Activated CD8-positive, alpha-beta memory T cell treated with anti-CD3 and anti-CD28 coated beads, Interleukin-2, amount 10 ng/mL, durations not matched to agents 7 days and 5 days (primary cell): Measurements from ENCODE around the gene HOGA1. TPM values are rescaled to one million over a fixed set of nuclear protein-coding genes. Genes with fewer than 3 reads are reported as not detected.
A peak's percentile ranks its signal among the peaks of the same experiment; 100 is the strongest.
"Not testable (repeated sequence)": the region's sequence is repeated elsewhere in the genome, so short reads cannot be mapped to it uniquely, and the experiment has no call there.

Experiments
- ATAC-seq: fragments of 150-1000 bp; cut with Tn5 transposase; one replicate; pipeline ENCODE4 v1.10.0; 2021; ENCODE audit warnings: moderate library complexity
- CTCF ChIA-PET: fragments of 350-600 bp; sonication (Branson Sonifier 250); formaldehyde crosslinking; loops from one replicate; lab custom pipeline; 2021; ENCODE audit warnings: antibody characterized with exemption; lab: Charles Lee
- DNase-seq: peaks from one replicate; pipeline ENCODE4 v3.0.0-alpha.2; 2020
- H3K27ac Mint-ChIP-seq: one replicate; pipeline ENCODE4 v1.8.0; 2021; ENCODE audit warnings: mild to moderate bottlenecking, mixed read lengths
- H3K27me3 Mint-ChIP-seq: one replicate; pipeline ENCODE4 v1.8.0; 2021; ENCODE audit warnings: mixed read lengths
- H3K36me3 Mint-ChIP-seq: one replicate; pipeline ENCODE4 v1.8.0; 2021; ENCODE audit warnings: mild to moderate bottlenecking, mixed read lengths
- H3K4me1 Mint-ChIP-seq: one replicate; pipeline ENCODE4 v1.8.0; 2021; ENCODE audit warnings: mixed read lengths
- H3K4me3 Mint-ChIP-seq: one replicate; pipeline ENCODE4 v1.8.0; 2021; ENCODE audit warnings: mild to moderate bottlenecking, moderate library complexity, mixed read lengths
- H3K9me3 Mint-ChIP-seq: one replicate; pipeline ENCODE4 v1.8.0; 2022; ENCODE audit warnings: low read depth, mixed read lengths
- total RNA-seq, 2 experiments: library from RNA; stranded (reverse); gene quantifications; one replicate each; pipeline ENCODE4 v1.2.3, GENCODE V29; 2021

HOGA1 gene
- total RNA-seq, 2 experiments from 2014 or later = not detected

- H3K4me1 Mint-ChIP-seq, H3K9me3 Mint-ChIP-seq, ATAC-seq, H3K4me3 Mint-ChIP-seq, DNase-seq, H3K27ac Mint-ChIP-seq, H3K36me3 Mint-ChIP-seq: not testable (repeated sequence)
- peaks cover 20% of the 10 kb centered on the region for H3K27me3 Mint-ChIP-seq
- CTCF ChIA-PET = interaction anchor here (1.0 to 1.6 kb wide), 2 partner anchors 15 to 42 kb away, joined by 3 read pairs; no protein-coding TSS in a partner anchor
Measured at GRCh38 chr10:97576487-97576886, 7.7 kb upstream of the HOGA1 start.

GRCh38 chr10:97577701-97578100, 6.5 kb upstream of the HOGA1 start:
- CTCF ChIA-PET = no interaction called here
- H3K27me3 Mint-ChIP-seq = peaks cover 20% of the 10 kb centered on the region
- H3K4me1 Mint-ChIP-seq = peaks cover 4% of the 10 kb centered on the region
- no peak for ATAC-seq
- no peaks in the 10 kb centered on the region for H3K36me3 Mint-ChIP-seq
- no peak for DNase-seq
- H3K27ac Mint-ChIP-seq = no peak overlapping the region
- no peaks in the 10 kb centered on the region for H3K9me3 Mint-ChIP-seq
- no peak overlapping the region for H3K4me3 Mint-ChIP-seq

GRCh38 chr10:97578171-97578844, 5.9 kb upstream of the HOGA1 start:
- H3K4me1 Mint-ChIP-seq = peaks cover 2% of the 10 kb centered on the region
- CTCF ChIA-PET = no interaction called here
- no peak overlapping the region for H3K27ac Mint-ChIP-seq
- H3K4me3 Mint-ChIP-seq = no peak overlapping the region
- H3K36me3 Mint-ChIP-seq = no peaks in the 10 kb centered on the region
- peak; percentile 27 for ATAC-seq
- no peaks in the 10 kb centered on the region for H3K9me3 Mint-ChIP-seq
- H3K27me3 Mint-ChIP-seq = peaks cover 20% of the 10 kb centered on the region
- DNase-seq = no peak

- no peak overlapping the region for H3K27ac Mint-ChIP-seq
- CTCF ChIA-PET = interaction anchor here (2.4 kb wide), 1 partner anchor 9 kb away, joined by 21 read pairs; the partner anchor contains the start of gene ANKRD2
- DNase-seq (no peak), ATAC-seq (no peak)
- no peaks in the 10 kb centered on the region for H3K9me3 Mint-ChIP-seq
- H3K4me1 Mint-ChIP-seq = peaks cover 2% of the 10 kb centered on the region
- H3K36me3 Mint-ChIP-seq = no peaks in the 10 kb centered on the region
- peaks cover 20% of the 10 kb centered on the region for H3K27me3 Mint-ChIP-seq
- H3K4me3 Mint-ChIP-seq = no peak overlapping the region
Measured at GRCh38 chr10:97580421-97581367, 3.5 kb upstream of the HOGA1 start.

- ATAC-seq (no peak), DNase-seq (no peak)
- Mint-ChIP-seq H3K4me1 (peaks cover 2% of the 10 kb centered on the region), H3K27me3 (peaks cover 22% of the 10 kb centered on the region), H3K27ac (no peak overlapping the region), H3K9me3 (no peaks in the 10 kb centered on the region), H3K36me3 (no peaks in the 10 kb centered on the region), H3K4me3 (no peak overlapping the region)
- CTCF ChIA-PET = interaction anchor here (0.6 to 2.4 kb wide), 2 partner anchors 10 to 36 kb away, joined by 3 to 21 read pairs; partner anchors contain the start of gene ANKRD2
Measured at GRCh38 chr10:97582169-97582568, 2.0 kb upstream of the HOGA1 start.

- no peaks in the 10 kb centered on the region for H3K36me3 Mint-ChIP-seq
- no peak for ATAC-seq
- CTCF ChIA-PET = interaction anchor here (1.1 kb wide), 1 partner anchor 29 kb away, joined by 3 read pairs; no protein-coding TSS in a partner anchor
- H3K4me1 Mint-ChIP-seq = peaks cover 2% of the 10 kb centered on the region
- no peak overlapping the region for H3K27ac Mint-ChIP-seq
- DNase-seq = no peak
- no peaks in the 10 kb centered on the region for H3K9me3 Mint-ChIP-seq
- peaks cover 11% of the 10 kb centered on the region for H3K27me3 Mint-ChIP-seq
- H3K4me3 Mint-ChIP-seq = no peak overlapping the region
Measured at GRCh38 chr10:97583476-97583875, 713 bp upstream of the HOGA1 start.

- Mint-ChIP-seq H3K4me1 (peaks cover 10% of the 10 kb centered on the region), H3K36me3 (no peaks in the 10 kb centered on the region), H3K27ac (no peak overlapping the region)
Measured at GRCh38 chr10:97584798-97585438, 729 bp downstream of the HOGA1 start.

GRCh38 chr10:97585439-97585811, 1.2 kb downstream of the HOGA1 start:
- H3K9me3 Mint-ChIP-seq = no peaks in the 10 kb centered on the region
- H3K36me3 Mint-ChIP-seq = no peaks in the 10 kb centered on the region
- ATAC-seq (no peak), DNase-seq (no peak)
- no peak overlapping the region for H3K4me3 Mint-ChIP-seq
- CTCF ChIA-PET = interaction anchor here (1.1 to 2.2 kb wide), 2 partner anchors 11 to 13 kb away, joined by 4 to 14 read pairs; partner anchors contain the start of gene ANKRD2
- peaks cover 3% of the 10 kb centered on the region for H3K27me3 Mint-ChIP-seq
- H3K4me1 Mint-ChIP-seq = peaks cover 13% of the 10 kb centered on the region
- no peak overlapping the region for H3K27ac Mint-ChIP-seq

More at GRCh38 chr10:97584798-97585438, 729 bp downstream of the HOGA1 start:
- DNase-seq (no peak), ATAC-seq (no peak)
- Mint-ChIP-seq H3K4me3 (no peak overlapping the region), H3K9me3 (no peaks in the 10 kb centered on the region), H3K27me3 (peaks cover 5% of the 10 kb centered on the region)
- CTCF ChIA-PET = interaction anchor here (1.1 to 2.2 kb wide), 2 partner anchors 11 to 13 kb away, joined by 4 to 14 read pairs; partner anchors contain the start of gene ANKRD2

- no peaks in the 10 kb centered on the region for H3K36me3 Mint-ChIP-seq
- no peak overlapping the region for H3K4me3 Mint-ChIP-seq
- H3K4me1 Mint-ChIP-seq = peaks cover 23% of the 10 kb centered on the region
- no peak for DNase-seq
- peaks cover 3% of the 10 kb centered on the region for H3K27me3 Mint-ChIP-seq
- CTCF ChIA-PET = interaction anchor here (0.9 to 2.8 kb wide), 3 partner anchors 9 to 29 kb away, joined by 3 to 10 read pairs (median 3); partner anchors contain the start of gene ANKRD2
- no peak for ATAC-seq
- H3K27ac Mint-ChIP-seq = no peak overlapping the region
- H3K9me3 Mint-ChIP-seq = no peaks in the 10 kb centered on the region
Measured at GRCh38 chr10:97587183-97587582, 3.0 kb downstream of the HOGA1 start.

GRCh38 chr10:97589479-97589878, 5.3 kb downstream of the HOGA1 start, which contains the start of gene C10orf62:
Gene C10orf62 (plus strand): TSS chr10:97589721. CDS start chr10:97589898, 177 bp downstream.
- H3K4me1 Mint-ChIP-seq = peaks cover 23% of the 10 kb centered on the region

GRCh38 chr10:97590082-97590747, 6.0 kb downstream of the HOGA1 start:
- Mint-ChIP-seq H3K36me3 (no peaks in the 10 kb centered on the region), H3K4me3 (peak overlapping the region; percentile 47), H3K27me3 (peaks cover 3% of the 10 kb centered on the region), H3K9me3 (no peaks in the 10 kb centered on the region), H3K27ac (peak overlapping the region; percentile 72), H3K4me1 (peaks cover 23% of the 10 kb centered on the region)
- DNase-seq (peak; percentile 89), ATAC-seq (peak; percentile 86)
- CTCF ChIA-PET = interaction anchor here (0.5 to 1.5 kb wide), 7 partner anchors 15 to 266 kb away, joined by 3 to 5 read pairs (median 3); partner anchors contain the start of gene AVPI1

More at GRCh38 chr10:97589479-97589878, 5.3 kb downstream of the HOGA1 start, which contains the start of gene C10orf62:
- Mint-ChIP-seq H3K27ac (peak within 1 kb of the TSS; percentile 72), H3K9me3 (no peaks in the 10 kb centered on the region), H3K27me3 (peaks cover 3% of the 10 kb centered on the region), H3K4me3 (peak within 1 kb of the TSS; percentile 47), H3K36me3 (no peaks in the 10 kb centered on the region)
- ATAC-seq (no peak), DNase-seq (no peak)
- CTCF ChIA-PET = interaction anchor here (1.2 to 2.8 kb wide), 3 partner anchors 17 to 98 kb away, joined by 3 to 10 read pairs (median 4); partner anchors contain the start of genes ANKRD2 and AVPI1
